Measurements from ENCODE around the gene EGFL7.

DNA sequence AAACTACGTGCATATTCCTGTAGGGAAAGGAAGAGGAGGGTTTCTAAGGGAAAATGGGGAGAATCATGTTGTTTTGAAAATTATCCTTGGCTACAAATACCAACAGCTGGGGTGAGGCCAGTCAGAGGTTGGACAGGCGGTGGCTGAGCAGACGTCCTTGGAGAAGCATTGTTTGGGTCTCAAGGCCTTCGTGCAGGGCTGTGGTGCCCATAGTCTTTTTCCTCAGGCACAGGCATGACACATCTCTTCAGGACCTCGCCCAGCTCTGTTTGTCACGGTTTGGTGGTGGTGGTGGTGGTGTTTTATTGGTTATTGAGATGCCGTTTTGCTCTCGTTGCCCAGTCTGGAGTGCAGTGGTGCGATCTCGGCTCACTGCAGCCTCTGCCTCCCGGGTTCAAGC is 27.8 kb upstream of the EGFL7 start:
- TF ChIP-seq CTCF (conservative IDR thresholded peaks at IDR 0.05; ENCODE audit: low read depth, low read length): no peak
- no peak for TF ChIP-seq EZH2 (IDR thresholded peaks at IDR 0.05; ENCODE audit: borderline replicate concordance, low read depth, low read length, poor library complexity, severe bottlenecking)
